ENCODE data around the gene FBXW8.

The FBXW8 gene

GRCh38 chr12:117015811-117016210, 105.1 kb downstream of the FBXW8 start:
- no peaks in the 10 kb centered on the region for H3K79me2 ChIP-seq (ENCODE audit: control insufficient read depth, insufficient read depth, low read length)
- DNase-seq = no peak
- no peak overlapping the region for H3K4me2 ChIP-seq (ENCODE audit: low read length)
- H2BK5ac ChIP-seq (ENCODE audit: low read length) = no peak overlapping the region
- H3K79me1 ChIP-seq (ENCODE audit: low read length) = no peaks in the 10 kb centered on the region
- H4K8ac ChIP-seq (ENCODE audit: low read depth, low read length) = no peak overlapping the region
- H3K18ac ChIP-seq (ENCODE audit: low read length) = no peak overlapping the region
- H3K4ac ChIP-seq (ENCODE audit: low read depth, low read length) = no peak overlapping the region
- H3K23ac ChIP-seq (ENCODE audit: low read length) = no peak overlapping the region
- no peaks in the 10 kb centered on the region for H3K27me3 ChIP-seq (ENCODE audit: insufficient read depth, low read length, poor library complexity)
- H4K5ac ChIP-seq (ENCODE audit: low read length) = no peak overlapping the region
- no peak overlapping the region for H3K27ac ChIP-seq (ENCODE audit: low read depth, low read length)
- H2BK120ac ChIP-seq (ENCODE audit: low read depth, low read length) = no peak overlapping the region
- H3K4me3 ChIP-seq (ENCODE audit: low read length) = no peak overlapping the region
- no peak overlapping the region for H2AK5ac ChIP-seq (ENCODE audit: low read length)
- no peaks in the 10 kb centered on the region for H3K36me3 ChIP-seq (ENCODE audit: control insufficient read depth, insufficient read depth, low read length)
- H3K56ac ChIP-seq (ENCODE audit: low read length) = no peak overlapping the region
- H3K9ac ChIP-seq (ENCODE audit: low read length) = no peak overlapping the region
- H2BK15ac ChIP-seq (replicated peaks; ENCODE audit: low read depth) = no peak overlapping the region
- no peaks in the 10 kb centered on the region for H3K4me1 ChIP-seq (ENCODE audit: control insufficient read depth, low read depth, low read length)

GRCh38 chr12:117017807-117018206, 107.1 kb downstream of the FBXW8 start:
- H2AK5ac ChIP-seq (ENCODE audit: low read length) = no peak overlapping the region
- no peak overlapping the region for H3K23ac ChIP-seq (ENCODE audit: low read length)
- H3K79me1 ChIP-seq (ENCODE audit: low read length) = no peaks in the 10 kb centered on the region
- H3K4me2 ChIP-seq (ENCODE audit: low read length) = no peak overlapping the region
- no peak overlapping the region for H4K8ac ChIP-seq (ENCODE audit: low read depth, low read length)
- no peak overlapping the region for H2BK5ac ChIP-seq (ENCODE audit: low read length)
- H3K4ac ChIP-seq (ENCODE audit: low read depth, low read length) = no peak overlapping the region
- H3K36me3 ChIP-seq (ENCODE audit: control insufficient read depth, insufficient read depth, low read length) = no peaks in the 10 kb centered on the region
- no peak for DNase-seq
- H2BK15ac ChIP-seq (replicated peaks; ENCODE audit: low read depth) = no peak overlapping the region
- H3K4me3 ChIP-seq (ENCODE audit: low read length) = no peak overlapping the region
- H3K79me2 ChIP-seq (ENCODE audit: control insufficient read depth, insufficient read depth, low read length) = no peaks in the 10 kb centered on the region
- H3K18ac ChIP-seq (ENCODE audit: low read length) = no peak overlapping the region
- H3K27me3 ChIP-seq (ENCODE audit: insufficient read depth, low read length, poor library complexity) = no peaks in the 10 kb centered on the region
- no peak overlapping the region for H3K9ac ChIP-seq (ENCODE audit: low read length)
- no peak overlapping the region for H4K5ac ChIP-seq (ENCODE audit: low read length)
- H2BK120ac ChIP-seq (ENCODE audit: low read depth, low read length) = no peak overlapping the region
- H3K27ac ChIP-seq (ENCODE audit: low read depth, low read length) = no peak overlapping the region
- WGBS (ENCODE audit: extremely low coverage, insufficient coverage, low lambda C conversion rate) = no CpG with 5 or more reads among the region's 9 CpGs
- no peaks in the 10 kb centered on the region for H3K4me1 ChIP-seq (ENCODE audit: control insufficient read depth, low read depth, low read length)
- H3K56ac ChIP-seq (ENCODE audit: low read length) = no peak overlapping the region

GRCh38 chr12:117018276-117018675, 107.5 kb downstream of the FBXW8 start:
- Histone ChIP-seq H2BK15ac (replicated peaks; ENCODE audit: low read depth) (no peak overlapping the region), H3K79me1 (ENCODE audit: low read length) (no peaks in the 10 kb centered on the region), H3K18ac (ENCODE audit: low read length) (no peak overlapping the region), H3K4me2 (ENCODE audit: low read length) (no peak overlapping the region), H3K79me2 (ENCODE audit: control insufficient read depth, insufficient read depth, low read length) (no peaks in the 10 kb centered on the region), H2AK5ac (ENCODE audit: low read length) (no peak overlapping the region), H3K36me3 (ENCODE audit: control insufficient read depth, insufficient read depth, low read length) (no peaks in the 10 kb centered on the region), H2BK120ac (ENCODE audit: low read depth, low read length) (no peak overlapping the region), H3K4ac (ENCODE audit: low read depth, low read length) (no peak overlapping the region), H3K56ac (ENCODE audit: low read length) (no peak overlapping the region), H3K9ac (ENCODE audit: low read length) (no peak overlapping the region), H3K4me3 (ENCODE audit: low read length) (no peak overlapping the region), H3K27ac (ENCODE audit: low read depth, low read length) (no peak overlapping the region), H2BK5ac (ENCODE audit: low read length) (no peak overlapping the region), H4K5ac (ENCODE audit: low read length) (no peak overlapping the region), H3K23ac (ENCODE audit: low read length) (no peak overlapping the region), H4K8ac (ENCODE audit: low read depth, low read length) (no peak overlapping the region), H3K27me3 (ENCODE audit: insufficient read depth, low read length, poor library complexity) (no peaks in the 10 kb centered on the region), H3K4me1 (ENCODE audit: control insufficient read depth, low read depth, low read length) (no peaks in the 10 kb centered on the region)
- no CpG with 5 or more reads among the region's 14 CpGs for WGBS (ENCODE audit: extremely low coverage, insufficient coverage, low lambda C conversion rate)
- no peak for DNase-seq

GRCh38 chr12:117018685-117019084, 107.9 kb downstream of the FBXW8 start:
- Histone ChIP-seq H3K79me1 (ENCODE audit: low read length) (no peaks in the 10 kb centered on the region), H3K4me2 (ENCODE audit: low read length) (no peak overlapping the region), H3K4me3 (ENCODE audit: low read length) (no peak overlapping the region), H3K36me3 (ENCODE audit: control insufficient read depth, insufficient read depth, low read length) (no peaks in the 10 kb centered on the region), H3K27me3 (ENCODE audit: insufficient read depth, low read length, poor library complexity) (no peaks in the 10 kb centered on the region), H3K4ac (ENCODE audit: low read depth, low read length) (no peak overlapping the region), H4K5ac (ENCODE audit: low read length) (no peak overlapping the region), H3K23ac (ENCODE audit: low read length) (no peak overlapping the region), H3K9ac (ENCODE audit: low read length) (no peak overlapping the region), H2BK120ac (ENCODE audit: low read depth, low read length) (no peak overlapping the region), H2AK5ac (ENCODE audit: low read length) (no peak overlapping the region), H2BK15ac (replicated peaks; ENCODE audit: low read depth) (no peak overlapping the region), H2BK5ac (ENCODE audit: low read length) (no peak overlapping the region), H3K79me2 (ENCODE audit: control insufficient read depth, insufficient read depth, low read length) (no peaks in the 10 kb centered on the region), H3K4me1 (ENCODE audit: control insufficient read depth, low read depth, low read length) (no peaks in the 10 kb centered on the region), H4K8ac (ENCODE audit: low read depth, low read length) (no peak overlapping the region), H3K56ac (ENCODE audit: low read length) (no peak overlapping the region), H3K18ac (ENCODE audit: low read length) (no peak overlapping the region), H3K27ac (ENCODE audit: low read depth, low read length) (no peak overlapping the region)
- WGBS (ENCODE audit: extremely low coverage, insufficient coverage, low lambda C conversion rate) = no CpG with 5 or more reads among the region's 3 CpGs
- DNase-seq = no peak

- no peak overlapping the region for H2BK5ac ChIP-seq (ENCODE audit: low read length)
- H3K4me2 ChIP-seq (ENCODE audit: low read length) = no peak overlapping the region
- no CpG with 5 or more reads among the region's 12 CpGs for WGBS (ENCODE audit: extremely low coverage, insufficient coverage, low lambda C conversion rate)
- no peak overlapping the region for H3K4me3 ChIP-seq (ENCODE audit: low read length)
- H3K79me2 ChIP-seq (ENCODE audit: control insufficient read depth, insufficient read depth, low read length) = no peaks in the 10 kb centered on the region
- H3K4me1 ChIP-seq (ENCODE audit: control insufficient read depth, low read depth, low read length) = no peaks in the 10 kb centered on the region
- H2BK15ac ChIP-seq (replicated peaks; ENCODE audit: low read depth) = no peak overlapping the region
- no peaks in the 10 kb centered on the region for H3K27me3 ChIP-seq (ENCODE audit: insufficient read depth, low read length, poor library complexity)
- no peak overlapping the region for H3K23ac ChIP-seq (ENCODE audit: low read length)
- no peak overlapping the region for H4K8ac ChIP-seq (ENCODE audit: low read depth, low read length)
- no peak overlapping the region for H3K56ac ChIP-seq (ENCODE audit: low read length)
- no peak overlapping the region for H2BK120ac ChIP-seq (ENCODE audit: low read depth, low read length)
- H3K4ac ChIP-seq (ENCODE audit: low read depth, low read length) = no peak overlapping the region
- no peak overlapping the region for H4K5ac ChIP-seq (ENCODE audit: low read length)
- H3K27ac ChIP-seq (ENCODE audit: low read depth, low read length) = no peak overlapping the region
- H3K18ac ChIP-seq (ENCODE audit: low read length) = no peak overlapping the region
- no peak overlapping the region for H3K9ac ChIP-seq (ENCODE audit: low read length)
- no peak overlapping the region for H2AK5ac ChIP-seq (ENCODE audit: low read length)
- peaks cover 1% of the 10 kb centered on the region for H3K36me3 ChIP-seq (ENCODE audit: control insufficient read depth, insufficient read depth, low read length)
- no peaks in the 10 kb centered on the region for H3K79me1 ChIP-seq (ENCODE audit: low read length)
- DNase-seq = no peak
These were observed 109.1 kb downstream of the FBXW8 start for GRCh38 chr12:117019866-117020265.

- Histone ChIP-seq H3K4me2 (ENCODE audit: low read length) (no peak overlapping the region), H3K23ac (ENCODE audit: low read length) (no peak overlapping the region), H4K8ac (ENCODE audit: low read depth, low read length) (no peak overlapping the region), H4K5ac (ENCODE audit: low read length) (no peak overlapping the region), H2BK120ac (ENCODE audit: low read depth, low read length) (no peak overlapping the region), H3K4ac (ENCODE audit: low read depth, low read length) (no peak overlapping the region), H3K4me3 (ENCODE audit: low read length) (no peak overlapping the region), H3K4me1 (ENCODE audit: control insufficient read depth, low read depth, low read length) (no peaks in the 10 kb centered on the region), H3K27me3 (ENCODE audit: insufficient read depth, low read length, poor library complexity) (no peaks in the 10 kb centered on the region), H3K56ac (ENCODE audit: low read length) (no peak overlapping the region), H2BK15ac (replicated peaks; ENCODE audit: low read depth) (no peak overlapping the region), H3K79me1 (ENCODE audit: low read length) (no peaks in the 10 kb centered on the region), H3K18ac (ENCODE audit: low read length) (no peak overlapping the region), H3K27ac (ENCODE audit: low read depth, low read length) (no peak overlapping the region), H3K36me3 (ENCODE audit: control insufficient read depth, insufficient read depth, low read length) (peaks cover 2% of the 10 kb centered on the region), H2BK5ac (ENCODE audit: low read length) (no peak overlapping the region), H3K9ac (ENCODE audit: low read length) (no peak overlapping the region), H2AK5ac (ENCODE audit: low read length) (no peak overlapping the region), H3K79me2 (ENCODE audit: control insufficient read depth, insufficient read depth, low read length) (no peaks in the 10 kb centered on the region)
- WGBS (ENCODE audit: extremely low coverage, insufficient coverage, low lambda C conversion rate) = no CpG with 5 or more reads among the region's 12 CpGs
- no peak for DNase-seq
These were observed 109.9 kb downstream of the FBXW8 start for GRCh38 chr12:117020536-117021220.
